Fibroblast of skin of left quadriceps (primary cell): ENCODE measurements around the gene TPX2.
A peak's percentile ranks its signal among the peaks of the same experiment; 100 is the strongest.

Experiments
- DNase-seq, 2 experiments: peaks; one replicate each; pipeline ENCODE4 v3.0.0-alpha.2; 2013; ENCODE audit warnings: low read depth in 2 of 2

Gene TPX2

DNA sequence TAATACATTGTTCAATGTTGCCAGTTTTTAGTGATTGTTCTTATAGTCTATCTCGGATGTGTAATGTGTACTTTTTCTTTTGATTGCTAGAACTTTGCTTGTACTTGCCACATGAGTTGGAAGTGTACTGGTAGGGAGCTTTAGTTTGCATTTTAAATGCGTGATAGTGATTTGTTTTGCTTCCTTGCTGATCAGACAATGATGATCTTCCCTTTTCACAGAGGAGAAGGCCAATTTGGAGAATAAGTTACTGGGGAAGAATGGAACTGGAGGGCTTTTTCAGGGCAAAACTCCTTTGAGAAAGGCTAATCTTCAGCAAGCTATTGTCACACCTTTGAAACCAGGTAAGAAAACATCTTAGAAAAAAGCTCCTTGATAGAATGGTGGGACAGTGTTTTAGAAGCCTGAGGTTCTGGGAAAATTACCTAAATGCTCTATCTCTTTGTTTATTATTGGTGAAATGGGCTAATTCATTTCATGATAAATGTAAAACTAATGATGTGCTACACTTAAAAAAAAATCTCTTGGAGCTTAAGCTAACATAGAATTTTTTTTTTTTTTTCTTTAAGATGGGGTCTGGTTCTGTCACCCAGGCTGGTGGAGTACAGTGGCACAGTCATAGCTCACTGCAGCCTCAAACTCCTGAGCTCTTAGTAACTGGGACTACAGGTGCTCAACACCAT, 20.9 kb downstream of the TPX2 start:
- DNase-seq, result no peak

DNA sequence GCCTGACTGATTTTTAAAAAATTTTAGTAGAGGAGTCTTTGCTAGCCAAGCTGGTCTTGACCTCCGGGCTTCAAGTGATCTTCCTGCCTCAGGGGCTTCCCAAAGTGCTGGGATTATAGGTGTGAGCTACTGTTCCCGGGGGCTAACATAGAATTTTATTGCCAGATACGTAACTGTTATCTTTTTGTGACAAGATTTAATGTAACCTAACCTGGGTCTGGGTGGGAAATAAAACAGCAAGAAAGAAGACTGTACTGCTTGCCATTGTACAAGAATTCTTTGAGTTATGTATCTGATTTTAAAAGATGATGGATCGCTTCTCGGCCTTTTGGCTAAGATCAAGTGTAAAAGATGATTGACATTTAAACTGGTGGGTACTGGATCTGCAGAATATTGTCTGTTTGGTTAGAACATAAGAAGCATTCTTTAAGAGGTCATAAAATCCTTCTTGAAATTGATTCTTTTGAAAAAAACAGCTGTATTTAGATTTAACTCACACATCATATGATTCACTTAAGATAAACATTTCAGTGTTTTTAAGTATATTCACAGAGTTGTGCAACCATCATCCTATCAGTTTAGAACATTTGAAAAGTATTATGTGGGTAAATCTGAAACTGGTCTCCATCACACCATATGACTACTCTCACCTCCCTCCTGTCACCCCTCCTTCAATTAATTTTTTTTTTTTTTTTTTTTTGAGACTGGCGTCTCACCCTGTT, 21.6 kb downstream of the TPX2 start:
- peak in 1 of 2 experiments; percentile 11 for DNase-seq

GRCh38 chr20:31764641-31765305, 25.7 kb downstream of the TPX2 start:
- DNase-seq, result peak in 1 of 2 experiments; percentile 10

- DNase-seq, result no peak
Observed at GRCh38 chr20:31767805-31768204, 28.7 kb downstream of the TPX2 start.

DNA sequence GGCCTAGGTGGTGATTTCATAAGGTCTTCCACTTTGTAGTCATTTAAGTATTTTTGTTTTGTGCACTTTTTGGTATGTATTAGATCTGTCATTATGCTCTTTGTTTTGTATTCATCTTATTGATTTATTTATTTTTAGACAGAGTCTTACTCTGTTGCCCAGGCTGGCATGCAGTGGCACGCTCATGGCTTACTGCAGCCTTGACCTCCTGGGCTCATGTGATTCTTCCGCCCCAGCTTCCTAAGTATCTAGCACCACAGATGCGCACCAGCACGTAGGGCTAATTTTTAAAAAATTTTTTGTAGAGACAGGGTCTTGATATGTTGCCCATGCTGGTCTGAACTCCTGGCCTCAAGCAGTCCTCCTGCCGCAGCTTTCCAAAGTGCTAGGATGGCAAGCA, 30.6 kb downstream of the TPX2 start:
- no peak for DNase-seq

DNA sequence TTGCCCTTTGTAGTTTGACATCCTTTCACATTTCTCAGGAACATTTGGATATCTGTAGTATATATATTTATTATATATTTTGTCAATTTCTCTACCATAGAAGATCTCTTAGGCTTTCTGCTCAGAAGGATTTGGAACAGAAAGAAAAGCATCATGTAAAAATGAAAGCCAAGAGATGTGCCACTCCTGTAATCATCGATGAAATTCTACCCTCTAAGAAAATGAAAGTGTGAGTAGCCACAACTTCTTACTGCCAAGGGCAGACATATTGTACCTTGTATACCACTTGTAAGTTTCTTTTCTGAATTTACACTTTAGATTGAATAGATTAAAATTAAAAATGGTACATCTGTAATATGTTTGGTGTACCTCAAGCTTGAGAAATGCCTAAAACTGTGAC, 31.2 kb downstream of the TPX2 start:
- DNase-seq, result no peak

- DNase-seq, result no peak
Observed at GRCh38 chr20:31774408-31774807, 35.3 kb downstream of the TPX2 start.

DNA sequence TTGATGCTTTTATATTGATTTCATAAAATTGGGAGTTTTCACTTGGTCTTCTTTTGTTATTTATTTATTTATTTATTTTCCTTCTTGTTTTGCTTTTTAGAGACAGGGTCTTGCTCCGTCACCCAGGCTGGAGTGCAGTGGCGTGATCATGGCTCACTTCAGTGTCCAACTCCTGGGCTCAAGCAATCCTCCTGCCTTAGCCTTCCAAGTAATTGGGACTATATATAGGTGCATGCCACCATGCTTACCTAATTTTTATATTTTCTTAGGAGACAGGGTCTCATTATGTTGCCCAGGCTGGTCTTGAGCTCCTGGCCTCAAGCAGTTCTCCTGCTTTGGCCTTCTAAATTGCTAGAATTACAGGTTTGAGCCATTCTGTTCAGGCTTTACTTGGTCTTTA, 41.7 kb downstream of the TPX2 start:
- DNase-seq, result no peak

- DNase-seq, result no peak
Observed at GRCh38 chr20:31781945-31782344, 42.9 kb downstream of the TPX2 start.

DNA sequence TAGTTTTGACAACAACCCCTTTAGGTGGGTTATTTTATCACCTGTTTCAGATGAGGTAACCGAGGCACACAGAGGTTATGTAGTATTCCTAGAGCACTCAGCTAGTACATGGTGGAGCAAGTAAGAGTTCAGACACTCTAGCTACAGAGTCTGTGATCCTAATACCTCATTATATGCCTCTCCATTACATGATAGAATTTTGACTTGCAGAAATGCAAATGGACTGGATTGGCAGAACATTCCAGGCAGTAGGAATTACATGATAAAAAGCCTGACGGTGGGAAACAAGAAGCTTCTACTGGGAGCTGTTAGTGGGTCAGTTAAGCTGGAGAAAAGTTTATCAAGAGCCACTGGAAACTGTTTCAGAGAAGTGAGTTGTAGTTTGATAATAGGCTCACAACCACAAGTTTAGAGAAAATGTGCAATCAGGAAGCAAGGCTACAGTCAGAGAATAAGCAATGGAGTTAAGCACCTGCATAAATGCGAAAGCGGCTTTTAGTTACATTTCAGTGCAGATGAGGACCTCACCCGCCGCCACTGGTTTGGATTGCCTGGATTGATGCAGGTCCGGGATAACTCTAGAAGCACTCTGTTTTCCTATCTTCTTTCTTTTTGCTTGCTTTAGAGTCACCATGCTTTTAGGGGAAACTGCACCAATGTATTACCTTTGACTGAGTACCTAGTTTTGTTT, 45.4 kb downstream of the TPX2 start:
- no peak for DNase-seq

DNA sequence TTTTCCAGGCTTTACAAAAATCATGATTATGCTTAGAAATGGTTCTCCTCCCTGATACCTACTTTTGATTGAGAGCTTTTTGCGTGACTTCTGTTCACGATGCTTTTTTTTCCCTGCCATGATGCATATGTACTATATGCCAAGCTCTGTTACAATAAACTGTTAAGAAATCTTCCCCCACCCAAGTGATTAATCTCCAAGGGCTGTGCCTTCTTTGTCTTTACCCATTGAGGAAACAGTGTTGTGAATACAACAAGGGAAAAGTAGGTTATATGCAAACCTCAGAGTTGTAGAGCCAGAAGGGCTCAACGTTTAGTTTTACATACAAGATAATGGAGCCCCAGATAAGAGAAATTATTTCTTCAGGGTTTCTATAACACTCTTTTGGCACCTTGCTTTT, 46.0 kb downstream of the TPX2 start:
- no peak for DNase-seq

- no peak for DNase-seq
Observed at GRCh38 chr20:31788578-31788977, 49.5 kb downstream of the TPX2 start.

DNA sequence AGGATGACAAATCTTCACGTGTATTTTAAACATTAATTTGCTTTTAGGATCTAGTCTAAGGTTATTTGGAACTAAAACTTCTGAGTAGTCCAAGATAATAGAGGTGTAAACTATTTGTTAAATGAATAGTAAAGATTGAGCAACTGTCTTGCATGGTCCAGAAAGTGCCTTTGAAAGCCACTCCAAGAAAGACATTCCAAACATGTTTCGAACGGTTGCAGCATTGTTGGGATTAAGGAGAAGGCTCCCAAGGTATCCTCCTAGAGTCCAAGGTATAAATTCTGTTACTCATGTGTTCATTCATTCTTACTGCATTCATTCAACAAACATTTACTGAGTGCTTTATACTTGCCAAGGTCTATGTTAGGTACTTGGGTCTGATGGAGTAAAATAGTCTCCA, 51.3 kb downstream of the TPX2 start:
- peak in 1 of 2 experiments; percentile 14 for DNase-seq

GRCh38 chr20:31797364-31797763, 58.3 kb downstream of the TPX2 start:
- no peak for DNase-seq

- no peak for DNase-seq
Observed at GRCh38 chr20:31801508-31801907, 62.4 kb downstream of the TPX2 start.

- DNase-seq, result no peak
Observed at GRCh38 chr20:31803552-31804291, 64.6 kb downstream of the TPX2 start.

- no peak for DNase-seq
Observed at GRCh38 chr20:31806564-31807355, 67.7 kb downstream of the TPX2 start.

GRCh38 chr20:31808481-31808880, 69.4 kb downstream of the TPX2 start:
- no peak for DNase-seq

DNA sequence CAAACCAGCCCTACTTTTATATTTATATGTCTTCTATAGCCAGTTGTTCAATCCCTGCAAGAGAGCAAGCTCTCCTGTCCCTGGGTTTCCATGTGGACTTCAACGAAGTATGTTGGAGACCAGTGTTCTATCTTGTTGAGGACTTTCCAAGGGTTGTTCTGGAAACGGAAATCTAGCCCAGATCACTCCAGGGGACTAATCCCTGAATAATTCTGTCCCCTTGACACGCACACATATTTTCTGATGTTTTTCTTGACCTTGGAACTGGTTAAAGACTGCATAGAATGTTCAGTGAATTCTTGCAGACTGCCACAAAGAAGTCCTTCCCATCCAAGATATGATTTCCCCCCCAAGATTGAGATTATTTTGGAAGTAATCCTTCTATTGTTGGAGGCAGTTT, 70.6 kb downstream of the TPX2 start:
- DNase-seq, result no peak

DNA sequence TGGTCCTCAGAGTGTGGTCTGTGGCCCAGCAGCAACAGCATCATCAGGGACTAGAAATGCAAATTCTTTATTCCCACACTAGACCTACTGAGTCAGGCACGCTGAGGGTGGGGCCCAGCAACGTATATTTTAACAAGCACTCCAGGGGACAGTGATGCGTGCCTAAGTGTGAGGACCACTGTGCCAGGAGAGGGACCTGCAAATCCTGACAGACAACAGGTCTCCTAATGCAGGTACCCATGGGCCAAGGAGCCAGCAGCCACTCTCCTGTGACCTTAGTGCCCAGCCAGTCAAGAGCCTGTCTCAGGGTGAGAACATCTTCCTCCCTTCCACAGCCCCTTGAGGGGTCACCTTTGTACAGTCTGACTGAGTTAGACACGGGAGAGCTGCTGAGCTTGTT, 72.1 kb downstream of the TPX2 start:
- DNase-seq, result no peak
